ENCODE data around the gene CLDN8.

Gene CLDN8

DNA sequence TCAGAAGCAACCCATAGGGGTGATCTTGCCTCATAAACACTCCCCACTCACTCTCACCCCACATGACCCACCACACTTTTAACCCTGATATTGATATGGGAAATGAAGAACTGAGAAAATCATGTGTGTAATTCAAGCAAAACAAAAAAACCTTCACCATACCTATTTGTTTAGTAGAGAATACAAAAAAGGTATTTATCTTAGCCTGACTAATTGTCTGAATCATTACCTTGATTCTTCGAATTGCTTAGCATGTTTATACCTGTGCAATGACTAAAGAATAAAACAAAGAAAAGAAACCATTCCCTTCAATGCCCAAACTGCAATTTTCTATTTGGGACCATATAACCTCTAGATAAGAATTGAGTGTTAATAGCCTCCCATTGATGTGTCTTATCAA, 51.1 kb downstream of the CLDN8 start:
- Histone ChIP-seq H2AK5ac (ENCODE audit: low read depth, low read length) (no peak overlapping the region), H3K27me3 (ENCODE audit: control insufficient read depth in 3 of 3, insufficient read depth in 3 of 3, low read depth in 1 of 3, low read length in 3 of 3) (no peaks in the 10 kb centered on the region), H3K27ac (replicated peaks; ENCODE audit: low read length) (no peak overlapping the region), H3K18ac (ENCODE audit: low read length) (no peak overlapping the region), H3K9me3 (replicated peaks in 1 of 2; ENCODE audit: control insufficient read depth in 2 of 2, insufficient read depth in 1 of 2, low read depth in 1 of 2, low read length in 2 of 2) (no peaks in the 10 kb centered on the region), H2BK15ac (ENCODE audit: low read length) (no peak overlapping the region), H3K79me1 (ENCODE audit: low read depth, low read length) (no peaks in the 10 kb centered on the region), H4K91ac (ENCODE audit: low read depth, low read length, poor library complexity) (no peak overlapping the region), H2BK5ac (ENCODE audit: low read length) (no peak overlapping the region), H3K4me1 (ENCODE audit: control insufficient read depth in 2 of 2, insufficient read depth in 1 of 2, low read depth in 1 of 2, low read length in 2 of 2) (no peaks in the 10 kb centered on the region), H3K9ac (ENCODE audit: low read depth, low read length, poor library complexity) (no peak overlapping the region), H4K8ac (ENCODE audit: low read depth, low read length) (no peak overlapping the region), H2BK120ac (ENCODE audit: low read depth, low read length) (no peak overlapping the region), H3K4me2 (ENCODE audit: insufficient read depth, low read length, poor library complexity, severe bottlenecking) (no peak overlapping the region), H2BK12ac (ENCODE audit: low read length) (no peak overlapping the region), H3K36me3 (replicated peaks in 1 of 2; ENCODE audit: control insufficient read depth in 2 of 2, insufficient read depth in 2 of 2, low read length in 2 of 2) (no peaks in the 10 kb centered on the region), H3K4ac (ENCODE audit: low read length) (no peak overlapping the region), H3K14ac (ENCODE audit: low read length) (no peak overlapping the region), H2AFZ (ENCODE audit: low read length) (no peak overlapping the region), H3K4me3 (ENCODE audit: low read length in 2 of 2) (no peak overlapping the region), H3K23ac (ENCODE audit: low read depth, low read length, poor library complexity) (no peak overlapping the region)
- WGBS, 2 donors (ENCODE audit: extremely low coverage in 2 of 2, insufficient read length in 2 of 2, insufficient replicate concordance in 1 of 2), result no CpG with 5 or more reads among the region's 1 CpG
- DNase-seq (ENCODE audit: low spot score), result no peak

Measured in neuronal stem cell (in vitro differentiated cells).